ENCODE results near the gene FEM1B. TPM values are rescaled to one million over a fixed set of nuclear protein-coding genes. Genes with fewer than 3 reads are reported as not detected.

The FEM1B gene
- total RNA-seq, 1 experiment from 2014 or later, result 47.7 TPM

DNA sequence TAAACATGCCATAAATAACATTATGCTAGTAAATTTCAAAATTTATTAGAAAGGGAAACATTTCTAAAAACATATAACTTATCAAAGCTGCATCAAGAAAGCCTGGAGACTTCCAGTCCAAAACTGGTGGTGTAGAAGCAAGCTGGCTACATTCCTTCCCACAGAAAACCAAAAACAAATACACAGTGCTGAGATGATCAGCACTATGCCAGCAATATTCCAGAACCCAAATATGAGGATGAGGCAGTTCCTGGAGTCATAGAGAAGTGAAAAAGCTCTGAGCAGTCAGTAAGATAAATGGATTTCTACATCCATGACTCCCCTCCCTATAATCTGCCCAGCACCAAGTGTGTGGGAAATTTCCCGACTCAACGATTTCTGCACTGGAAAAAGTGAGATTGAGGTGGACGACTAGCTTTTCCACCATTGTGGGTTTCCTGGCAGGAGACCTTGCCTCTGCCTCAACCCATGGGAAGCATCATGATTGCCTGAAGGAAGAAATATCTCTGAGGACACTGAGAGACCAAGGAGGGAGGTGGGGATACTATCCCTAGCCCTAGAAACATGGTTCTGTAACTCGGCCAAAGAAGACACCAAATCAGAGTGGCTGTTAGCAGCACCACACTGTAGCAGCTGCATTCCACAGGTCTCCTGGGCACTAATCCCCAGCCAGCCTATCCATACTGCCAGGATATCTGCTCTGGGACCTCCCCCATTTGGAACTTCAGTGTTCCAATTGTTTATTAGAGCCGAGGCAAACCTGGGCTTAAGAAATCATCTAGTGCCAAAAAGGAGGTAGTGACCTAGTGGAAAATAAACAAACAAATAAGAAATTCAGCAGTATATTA is 36.2 kb upstream of the FEM1B start:
- H3K4me1 ChIP-seq (replicated peaks), result 0 out of 2 replicates have a peak, but pooled peaks cover 3% of the 10 kb centered on the region
- no peak overlapping the region for H3K4me3 ChIP-seq
- H3K27ac ChIP-seq, result no peak overlapping the region
- DNase-seq (ENCODE audit: low read depth in 1 of 2, low spot score in 2 of 2), result no peak
- no peaks in the 10 kb centered on the region for H3K27me3 ChIP-seq (replicated peaks)
- H3K9me3 ChIP-seq (replicated peaks), result no peaks in the 10 kb centered on the region
- no peaks in the 10 kb centered on the region for H3K36me3 ChIP-seq

DNA sequence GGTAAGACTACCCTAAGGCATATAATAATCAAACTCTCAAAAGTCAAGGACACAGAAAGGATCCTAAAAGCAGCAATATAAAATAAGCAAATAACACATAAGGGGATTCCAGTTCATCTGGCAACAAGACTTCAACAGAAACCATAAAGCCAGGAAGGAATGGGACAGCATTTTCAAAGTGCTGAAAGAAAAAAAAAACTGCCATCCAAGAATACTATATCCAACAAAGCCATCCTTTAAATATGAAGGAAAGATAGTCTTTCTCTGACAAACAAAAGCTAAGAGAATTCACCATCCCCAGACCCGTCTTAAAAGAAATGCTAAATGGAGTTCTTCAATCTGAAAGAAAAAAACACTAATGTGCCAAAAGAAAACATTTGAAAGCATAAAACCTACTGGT is 33.3 kb upstream of the FEM1B start:
- 0 out of 2 replicates have a peak, but pooled peaks cover 3% of the 10 kb centered on the region for H3K4me1 ChIP-seq (replicated peaks)
- no peak overlapping the region for H3K4me3 ChIP-seq
- DNase-seq (ENCODE audit: low read depth in 1 of 2, low spot score in 2 of 2), result no peak
- no peak overlapping the region for H3K27ac ChIP-seq
- no peaks in the 10 kb centered on the region for H3K27me3 ChIP-seq (replicated peaks)
- H3K9me3 ChIP-seq (replicated peaks), result no peaks in the 10 kb centered on the region
- no peaks in the 10 kb centered on the region for H3K36me3 ChIP-seq

DNA sequence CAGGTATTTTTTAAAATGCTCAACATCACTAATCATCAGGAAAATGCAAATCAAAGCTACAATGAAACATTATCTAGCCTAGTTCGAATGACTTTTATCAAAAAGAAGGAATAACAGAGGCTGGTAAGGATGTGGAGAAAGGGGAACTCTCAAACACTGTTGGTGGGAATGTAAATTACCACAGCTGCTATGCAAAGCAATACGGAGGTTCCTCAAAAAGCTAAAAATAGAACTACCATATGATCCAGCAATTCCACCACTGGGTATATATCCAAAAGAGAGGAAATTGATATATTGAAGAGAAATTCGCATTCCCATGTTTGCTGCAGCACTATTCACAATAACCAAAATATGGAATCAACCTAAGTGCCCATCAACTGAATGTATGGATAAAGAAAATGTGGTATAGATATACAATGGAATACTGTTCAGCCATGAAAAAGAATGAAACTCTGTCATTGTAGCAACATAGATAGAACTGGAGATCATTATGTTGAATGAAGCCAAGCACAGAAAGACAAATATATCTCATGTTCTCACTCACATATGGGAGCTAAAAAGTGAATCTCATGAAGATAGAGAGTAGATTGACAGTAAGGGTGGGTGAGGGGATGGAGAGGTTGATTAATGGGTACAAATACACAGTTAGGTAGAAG is 28.4 kb upstream of the FEM1B start:
- H3K27ac ChIP-seq, result no peak overlapping the region
- H3K9me3 ChIP-seq (replicated peaks), result no peaks in the 10 kb centered on the region
- H3K4me3 ChIP-seq, result no peak overlapping the region
- no peaks in the 10 kb centered on the region for H3K27me3 ChIP-seq (replicated peaks)
- no peaks in the 10 kb centered on the region for H3K36me3 ChIP-seq
- no peaks in the 10 kb centered on the region for H3K4me1 ChIP-seq (replicated peaks)
- no peak for DNase-seq (ENCODE audit: low read depth in 1 of 2, low spot score in 2 of 2)

DNA sequence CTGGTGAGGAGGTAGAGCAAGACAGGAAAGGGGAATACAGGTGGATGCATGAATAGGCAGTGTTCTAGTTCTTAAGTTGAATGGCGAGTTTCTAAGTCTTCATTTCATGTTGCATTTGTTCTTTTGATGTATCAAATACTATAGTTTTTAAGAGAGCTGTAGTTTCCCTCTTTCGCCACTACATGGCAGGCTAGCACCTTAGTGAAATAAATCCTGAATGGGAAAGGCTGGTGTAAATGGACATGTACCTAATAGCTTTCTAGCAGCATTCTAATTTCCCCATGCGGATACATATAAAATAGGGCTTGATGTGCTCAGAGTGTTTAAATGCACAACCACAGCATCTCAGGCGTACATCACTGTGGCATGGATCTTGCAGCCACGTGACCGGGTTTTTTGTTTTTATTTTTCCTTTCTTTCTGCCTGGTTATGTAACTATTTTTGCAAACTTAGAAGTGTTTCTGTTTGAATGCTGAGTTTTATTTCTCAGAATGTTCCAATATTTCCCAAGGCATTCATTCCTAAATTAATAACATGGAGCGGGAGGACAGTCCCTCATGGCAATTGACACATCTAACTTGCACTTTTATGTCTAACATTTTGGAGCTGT is 24.5 kb upstream of the FEM1B start:
- no peak overlapping the region for H3K4me3 ChIP-seq
- H3K4me1 ChIP-seq (replicated peaks), result no peaks in the 10 kb centered on the region
- no peaks in the 10 kb centered on the region for H3K9me3 ChIP-seq (replicated peaks)
- no peak overlapping the region for H3K27ac ChIP-seq
- no peaks in the 10 kb centered on the region for H3K36me3 ChIP-seq
- DNase-seq (ENCODE audit: low read depth in 1 of 2, low spot score in 2 of 2), result peak in 1 of 2 experiments; percentile 53
- no peaks in the 10 kb centered on the region for H3K27me3 ChIP-seq (replicated peaks)

DNA sequence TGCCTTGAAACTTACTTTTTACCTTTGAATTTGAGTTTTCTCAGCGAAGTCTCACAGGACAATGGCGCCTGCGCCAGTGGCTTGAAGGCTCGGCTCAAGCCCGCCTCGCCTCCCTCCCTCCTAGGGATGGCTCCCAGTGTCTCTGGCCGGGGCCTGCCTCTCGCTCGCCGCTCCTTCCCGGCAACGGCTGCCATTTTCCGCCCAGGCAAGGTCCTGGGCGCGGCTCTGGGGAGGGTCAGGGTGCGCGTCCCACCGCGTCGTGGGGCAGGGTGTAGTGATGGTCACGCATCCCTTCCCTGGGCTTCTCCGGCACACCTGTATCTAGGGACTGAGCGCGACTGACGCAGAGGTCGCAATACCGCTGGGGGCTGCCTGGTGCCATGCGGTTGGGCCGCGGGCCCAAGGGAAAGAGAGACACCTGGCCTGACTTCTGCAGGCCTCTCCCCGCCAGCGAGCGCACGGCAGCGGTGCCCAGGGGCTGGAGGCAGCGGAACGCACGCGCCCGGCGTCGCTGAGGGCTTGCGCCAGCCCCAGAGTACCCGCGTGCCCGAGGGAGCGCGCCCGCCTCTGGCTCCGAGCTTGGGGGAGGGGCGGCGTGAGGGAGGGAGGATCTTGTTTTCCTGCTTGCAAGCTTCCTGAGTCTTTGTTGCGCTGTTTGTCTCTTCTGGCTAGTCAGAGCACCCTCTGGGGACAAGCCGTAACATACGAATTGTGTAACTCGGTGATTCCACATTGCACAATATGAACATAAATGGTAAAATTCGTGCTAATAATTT is 20.7 kb upstream of the FEM1B start:
- Histone ChIP-seq H3K36me3 (no peaks in the 10 kb centered on the region), H3K27ac (no peak overlapping the region)

DNA sequence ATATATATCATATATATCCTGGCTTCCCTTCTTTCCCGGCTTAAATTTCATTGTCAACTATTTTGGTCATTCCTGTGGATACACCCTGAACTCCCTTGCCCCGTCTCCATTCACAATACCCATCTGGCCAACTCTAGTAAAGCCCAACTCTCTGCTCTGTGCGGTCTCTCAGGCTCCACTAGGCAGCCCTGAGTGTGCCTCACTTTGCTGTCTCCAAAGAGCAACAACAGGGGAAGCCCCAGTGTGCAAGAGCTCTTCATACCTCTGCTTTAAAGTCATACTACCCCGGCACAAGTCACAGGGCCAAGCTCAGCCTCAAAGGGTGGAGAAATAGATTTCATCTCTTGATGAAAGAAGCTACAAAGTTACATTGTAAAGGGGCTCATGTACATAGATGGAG is 18.9 kb upstream of the FEM1B start:
- Histone ChIP-seq H3K36me3 (no peaks in the 10 kb centered on the region), H3K4me1 (replicated peaks) (no peaks in the 10 kb centered on the region), H3K27ac (no peak overlapping the region), H3K27me3 (replicated peaks) (peaks cover 3% of the 10 kb centered on the region; the same call in 1 of the 2 replicates), H3K4me3 (no peak overlapping the region), H3K9me3 (replicated peaks) (no peaks in the 10 kb centered on the region)
- DNase-seq (ENCODE audit: low read depth in 1 of 2, low spot score in 2 of 2), result no peak

More for the DNA sequence above, 20.7 kb upstream of the FEM1B start:
- H3K4me1 ChIP-seq (replicated peaks), result no peaks in the 10 kb centered on the region
- H3K27me3 ChIP-seq (replicated peaks), result no peaks in the 10 kb centered on the region
- no peak overlapping the region for H3K4me3 ChIP-seq
- H3K9me3 ChIP-seq (replicated peaks), result no peaks in the 10 kb centered on the region
- DNase-seq (ENCODE audit: low read depth in 1 of 2, low spot score in 2 of 2), result no peak

DNA sequence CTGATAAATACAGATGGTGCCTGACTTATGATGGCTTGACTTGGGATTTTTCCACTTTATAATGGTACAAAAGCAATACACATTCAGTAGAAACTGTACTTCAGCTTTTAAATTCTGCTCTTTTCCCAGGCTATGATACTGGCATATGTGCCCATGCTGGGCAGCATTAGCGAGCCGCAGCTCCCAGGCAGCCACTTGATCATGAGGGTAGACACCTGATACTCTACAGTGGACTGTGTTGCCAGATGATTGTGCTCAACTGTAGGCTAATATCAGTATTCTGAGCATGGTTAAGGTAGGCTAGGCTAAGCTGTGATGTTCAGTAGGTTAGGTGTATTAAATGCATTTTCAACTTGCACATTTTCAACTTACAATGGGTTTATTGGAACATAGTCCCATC is 17.7 kb upstream of the FEM1B start:
- no peak overlapping the region for H3K4me3 ChIP-seq

DNA sequence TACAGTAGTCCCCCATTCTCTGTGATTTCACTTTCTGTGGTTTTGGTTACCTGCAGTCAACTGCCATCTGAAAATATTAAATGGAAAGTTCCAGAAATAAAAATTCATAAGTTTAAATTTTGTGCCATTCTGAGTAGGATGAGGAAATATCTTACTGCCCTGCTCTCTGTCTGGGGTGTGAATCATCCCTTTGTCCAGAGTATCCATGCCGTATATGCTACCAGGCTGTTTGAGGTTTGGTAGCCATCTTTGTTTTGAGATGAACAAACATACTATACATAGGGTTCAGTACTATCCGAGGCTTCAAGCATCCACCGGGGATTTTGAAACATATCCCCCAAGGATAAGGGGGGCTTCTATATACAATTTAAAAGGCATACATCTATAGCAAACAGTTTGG is 16.3 kb upstream of the FEM1B start:
- no peak for DNase-seq (ENCODE audit: low read depth in 1 of 2, low spot score in 2 of 2)
- H3K36me3 ChIP-seq, result no peaks in the 10 kb centered on the region
- no peak overlapping the region for H3K4me3 ChIP-seq

More for the DNA sequence above, 17.7 kb upstream of the FEM1B start:
- no peak for DNase-seq (ENCODE audit: low read depth in 1 of 2, low spot score in 2 of 2)
- Histone ChIP-seq H3K4me1 (replicated peaks) (no peaks in the 10 kb centered on the region), H3K27me3 (replicated peaks) (peaks cover 11% of the 10 kb centered on the region), H3K9me3 (replicated peaks) (no peaks in the 10 kb centered on the region), H3K36me3 (no peaks in the 10 kb centered on the region), H3K27ac (no peak overlapping the region)

DNA sequence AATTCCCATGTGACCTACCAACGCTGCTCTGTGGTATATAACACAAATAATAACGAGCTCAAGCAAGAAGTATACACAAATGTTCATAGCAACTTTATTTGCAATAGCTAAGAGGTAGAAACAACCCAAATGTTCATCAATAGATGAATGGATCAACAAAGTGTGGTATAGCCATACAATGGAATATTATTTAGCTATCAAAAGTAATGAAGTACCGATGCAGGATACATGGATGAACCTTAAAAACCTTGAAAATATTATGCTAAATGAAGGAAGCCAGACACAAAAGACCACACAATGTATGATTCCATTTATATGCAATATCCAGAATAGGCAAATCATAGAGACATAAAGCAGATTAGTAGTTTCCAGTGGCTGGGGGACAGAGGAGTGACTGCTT is 15.6 kb upstream of the FEM1B start:
- Histone ChIP-seq H3K4me3 (no peak overlapping the region), H3K27me3 (replicated peaks) (peaks cover 16% of the 10 kb centered on the region), H3K4me1 (replicated peaks) (no peaks in the 10 kb centered on the region), H3K9me3 (replicated peaks) (no peaks in the 10 kb centered on the region), H3K27ac (no peak overlapping the region), H3K36me3 (no peaks in the 10 kb centered on the region)
- no peak for DNase-seq (ENCODE audit: low read depth in 1 of 2, low spot score in 2 of 2)

More for the DNA sequence above, 16.3 kb upstream of the FEM1B start:
- no peaks in the 10 kb centered on the region for H3K9me3 ChIP-seq (replicated peaks)
- peaks cover 15% of the 10 kb centered on the region for H3K27me3 ChIP-seq (replicated peaks)
- no peaks in the 10 kb centered on the region for H3K4me1 ChIP-seq (replicated peaks)
- no peak overlapping the region for H3K27ac ChIP-seq

DNA sequence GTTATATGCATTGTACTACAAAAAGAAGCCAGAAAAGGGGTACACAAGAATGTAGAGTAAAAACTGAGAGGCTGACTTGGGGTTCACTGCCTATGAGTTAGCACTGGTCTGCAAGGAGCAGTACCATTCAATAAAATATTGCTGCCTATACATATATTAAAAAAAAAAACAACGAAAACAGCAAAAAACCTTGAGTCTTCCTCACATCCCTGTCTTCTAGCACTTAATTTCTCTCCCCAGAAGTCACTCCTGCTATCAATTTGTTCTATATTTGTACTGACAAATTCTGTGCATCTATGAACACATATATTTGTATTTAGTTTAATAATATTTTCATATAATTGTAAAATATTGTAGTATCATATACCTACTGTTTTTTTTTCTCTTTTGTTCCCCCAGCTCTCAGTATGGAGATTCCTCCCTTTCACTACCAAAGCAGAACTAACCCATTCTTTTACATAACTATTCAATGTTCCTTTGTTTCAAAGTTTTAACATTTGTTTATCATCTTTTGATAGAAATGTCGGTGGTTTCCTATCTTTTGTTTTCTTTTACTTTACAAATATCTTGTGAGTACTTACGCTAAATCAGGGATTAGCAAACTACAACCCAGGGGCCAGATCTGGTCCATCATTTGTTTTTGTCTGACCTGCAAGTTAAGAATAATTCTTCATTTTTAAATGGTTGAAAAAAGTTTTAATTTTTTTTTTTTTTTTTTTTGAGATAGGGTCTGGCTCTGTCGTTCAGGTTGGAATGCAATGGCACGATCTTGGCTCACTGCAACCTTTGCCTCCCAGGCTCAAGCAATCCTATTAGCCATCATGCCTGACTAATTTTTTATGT is 14.8 kb upstream of the FEM1B start:
- Histone ChIP-seq H3K36me3 (no peaks in the 10 kb centered on the region), H3K27me3 (replicated peaks) (peaks cover 16% of the 10 kb centered on the region), H3K27ac (no peak overlapping the region), H3K9me3 (replicated peaks) (no peaks in the 10 kb centered on the region), H3K4me1 (replicated peaks) (no peaks in the 10 kb centered on the region), H3K4me3 (no peak overlapping the region)
- DNase-seq (ENCODE audit: low read depth in 1 of 2, low spot score in 2 of 2), result no peak

DNA sequence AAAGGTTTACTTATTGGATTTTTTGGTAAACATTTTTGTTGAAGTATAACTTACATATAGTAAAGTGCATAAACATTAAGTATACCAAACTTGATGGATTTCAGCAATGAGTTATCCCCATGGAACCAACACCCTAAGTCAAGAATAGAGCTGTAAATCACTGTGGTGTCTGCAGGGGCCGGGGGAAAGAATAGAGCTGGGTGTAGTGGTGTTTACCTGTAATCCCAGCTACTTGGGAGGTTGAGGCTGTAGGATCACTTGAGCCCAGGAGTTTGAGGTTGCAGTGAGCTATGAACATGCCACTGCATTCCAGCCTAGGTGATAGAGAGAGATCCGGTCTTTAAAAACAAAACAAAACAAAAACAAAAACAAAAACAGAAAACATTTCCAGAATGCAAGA is 13.3 kb upstream of the FEM1B start:
- no peaks in the 10 kb centered on the region for H3K36me3 ChIP-seq
- no peak overlapping the region for H3K27ac ChIP-seq
- DNase-seq (ENCODE audit: low read depth in 1 of 2, low spot score in 2 of 2), result no peak
- no peak overlapping the region for H3K4me3 ChIP-seq
- H3K9me3 ChIP-seq (replicated peaks), result no peaks in the 10 kb centered on the region
- peaks cover 16% of the 10 kb centered on the region for H3K27me3 ChIP-seq (replicated peaks)
- no peaks in the 10 kb centered on the region for H3K4me1 ChIP-seq (replicated peaks)

DNA sequence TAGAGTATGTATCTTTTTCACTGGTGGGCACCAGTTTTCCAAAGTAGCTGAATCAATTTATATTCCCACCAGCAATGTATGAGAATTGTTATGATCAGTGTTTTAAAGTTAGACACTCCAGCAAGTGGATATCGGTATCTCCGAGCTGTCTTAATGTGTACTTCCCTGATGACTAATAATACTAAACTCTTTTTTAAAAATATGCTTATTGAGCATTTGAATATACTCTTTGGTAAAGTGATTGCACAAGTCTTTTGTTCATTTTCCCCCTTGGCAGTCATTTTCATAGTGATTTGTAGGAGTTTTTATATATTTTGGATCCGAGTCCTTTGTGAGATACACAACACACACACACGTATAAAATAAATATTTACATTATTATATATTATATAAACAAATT is 12.5 kb upstream of the FEM1B start:
- Histone ChIP-seq H3K27ac (no peak overlapping the region), H3K27me3 (replicated peaks) (peaks cover 16% of the 10 kb centered on the region), H3K36me3 (no peaks in the 10 kb centered on the region), H3K4me1 (replicated peaks) (no peaks in the 10 kb centered on the region), H3K4me3 (no peak overlapping the region), H3K9me3 (replicated peaks) (no peaks in the 10 kb centered on the region)
- DNase-seq (ENCODE audit: low read depth in 1 of 2, low spot score in 2 of 2), result no peak

DNA sequence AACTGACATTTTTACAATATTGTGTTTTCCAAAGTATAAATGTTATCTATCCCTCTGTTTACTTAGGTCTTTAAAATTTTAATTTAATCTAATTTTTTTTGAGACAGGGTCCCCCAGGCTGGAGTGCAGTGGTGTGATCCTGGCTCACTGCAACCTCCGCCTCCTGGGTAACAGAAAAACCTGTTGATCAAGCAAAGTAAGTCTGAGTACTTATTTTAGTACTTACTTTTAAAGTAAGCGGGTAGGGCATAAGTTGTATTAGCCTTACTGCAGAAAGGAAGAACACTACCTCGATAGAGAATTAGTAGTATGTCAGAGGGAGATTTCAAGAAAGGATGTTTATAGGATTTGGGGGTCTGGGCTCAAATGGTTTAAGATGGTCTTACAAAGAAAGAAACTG is 11.9 kb upstream of the FEM1B start:
- Histone ChIP-seq H3K9me3 (replicated peaks) (no peaks in the 10 kb centered on the region), H3K4me1 (replicated peaks) (no peaks in the 10 kb centered on the region), H3K36me3 (no peaks in the 10 kb centered on the region), H3K27me3 (replicated peaks) (peaks cover 16% of the 10 kb centered on the region), H3K27ac (no peak overlapping the region), H3K4me3 (no peak overlapping the region)
- no peak for DNase-seq (ENCODE audit: low read depth in 1 of 2, low spot score in 2 of 2)
